NCI-H2196 (cell line): Measurements from ENCODE around the gene SYCN.

Experiments used
- DNase-seq: peaks from one replicate; lab custom pipeline; 2025; ENCODE audit not compliant: unreplicated experiment; lab: John Stamatoyannopoulos, UW

SYCN gene

GRCh38 chr19:39196320-39196719 is 7.7 kb downstream of the SYCN start:
- no peak for DNase-seq

DNA sequence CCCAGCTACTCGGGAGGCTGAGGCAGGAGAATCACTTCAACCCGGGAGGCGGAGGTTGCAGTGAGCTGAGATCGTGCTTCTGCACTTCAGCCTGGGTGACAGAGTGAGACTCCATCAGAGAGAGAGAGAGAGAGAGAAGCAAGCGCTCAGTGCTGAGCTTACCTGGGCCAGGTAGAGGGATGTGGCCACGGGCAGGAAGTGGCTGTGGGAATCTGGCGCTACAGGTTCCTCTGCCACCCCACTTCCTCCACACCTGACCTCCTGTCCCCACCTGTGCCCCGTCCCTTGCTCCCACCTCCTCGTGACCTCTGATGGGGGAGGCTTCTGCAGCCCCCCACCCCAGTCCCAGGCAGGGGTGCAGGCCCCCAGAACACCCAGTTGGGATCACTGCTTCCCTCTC is 8.3 kb downstream of the SYCN start:
- DNase-seq = no peak

DNA sequence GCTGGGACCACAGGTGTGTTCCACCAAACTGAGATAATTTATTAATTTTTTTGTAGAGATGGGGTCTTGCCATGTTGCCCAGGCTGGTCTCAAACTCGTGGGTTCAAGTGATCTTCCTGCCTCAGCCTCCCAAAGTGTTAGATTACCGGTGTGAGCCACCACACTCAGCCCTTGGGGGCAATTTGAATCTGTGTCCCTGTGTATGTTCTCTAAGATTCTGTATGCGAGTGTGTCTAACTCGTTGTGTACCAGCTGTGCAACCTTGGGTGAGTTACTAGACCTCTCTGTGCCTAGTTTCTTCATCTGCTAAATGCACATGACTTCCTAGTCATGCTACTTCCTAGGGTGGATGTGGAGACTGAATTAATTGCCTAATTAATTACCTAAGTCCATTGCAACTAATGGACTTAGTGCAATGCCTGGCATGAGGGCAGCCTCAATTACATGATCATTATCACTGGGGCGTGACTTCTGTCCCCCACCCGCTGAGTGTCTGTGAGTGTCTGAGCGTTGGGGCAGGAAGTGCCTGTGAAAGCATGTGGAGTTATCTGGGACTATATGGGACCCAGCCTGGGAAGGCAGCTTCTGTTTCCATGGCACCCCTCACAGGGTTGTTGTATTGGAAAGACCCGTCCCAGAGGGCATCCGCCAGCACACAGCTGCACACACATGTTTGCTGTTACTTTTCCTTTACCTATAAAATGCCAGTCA is 9.1 kb downstream of the SYCN start:
- DNase-seq = no peak

GRCh38 chr19:39193803-39194202 is 10.3 kb downstream of the SYCN start:
- no peak for DNase-seq

GRCh38 chr19:39192846-39193245 is 11.2 kb downstream of the SYCN start:
- DNase-seq = no peak

DNA sequence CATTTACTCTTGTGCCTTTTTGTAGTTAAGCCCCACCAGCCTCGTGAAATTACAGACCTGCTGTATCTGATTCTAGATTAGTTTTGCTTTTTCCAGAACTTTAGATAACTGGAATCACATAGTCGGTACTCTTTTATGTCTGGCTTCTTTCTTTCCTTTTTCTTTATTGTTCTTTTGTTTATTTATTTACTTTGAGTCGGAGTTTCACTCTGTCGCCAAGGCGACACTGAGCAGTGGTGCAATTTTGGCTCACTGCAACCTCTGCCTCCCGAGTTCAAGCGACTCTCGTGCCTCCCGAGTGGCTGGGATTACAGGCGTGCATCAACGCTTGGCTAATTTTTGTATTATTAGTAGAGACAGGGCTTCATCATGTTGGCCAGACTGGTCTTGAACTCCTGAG is 13.3 kb downstream of the SYCN start:
- no peak for DNase-seq

GRCh38 chr19:39188960-39189359 is 15.1 kb downstream of the SYCN start:
- DNase-seq = no peak

DNA sequence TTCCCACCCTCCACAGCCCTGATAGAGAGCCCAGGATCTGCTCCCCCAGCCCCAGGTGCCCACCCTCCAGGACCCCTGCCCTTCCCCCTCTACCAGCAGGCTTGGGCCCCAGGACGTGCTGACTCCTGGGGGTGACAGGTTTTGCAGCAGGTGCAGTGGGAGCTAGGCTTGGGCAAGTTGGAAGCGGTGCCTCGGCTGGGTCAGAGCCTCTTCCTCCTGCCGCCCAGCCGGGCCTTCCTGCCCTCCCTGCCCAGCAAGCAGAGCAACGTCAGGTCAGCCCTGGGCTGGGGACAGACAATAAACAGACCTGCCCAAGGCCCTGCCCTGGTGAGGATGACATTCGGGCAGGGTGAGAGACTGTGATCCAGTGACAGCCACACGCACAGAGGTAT is 16.5 kb downstream of the SYCN start:
- no peak for DNase-seq

DNA sequence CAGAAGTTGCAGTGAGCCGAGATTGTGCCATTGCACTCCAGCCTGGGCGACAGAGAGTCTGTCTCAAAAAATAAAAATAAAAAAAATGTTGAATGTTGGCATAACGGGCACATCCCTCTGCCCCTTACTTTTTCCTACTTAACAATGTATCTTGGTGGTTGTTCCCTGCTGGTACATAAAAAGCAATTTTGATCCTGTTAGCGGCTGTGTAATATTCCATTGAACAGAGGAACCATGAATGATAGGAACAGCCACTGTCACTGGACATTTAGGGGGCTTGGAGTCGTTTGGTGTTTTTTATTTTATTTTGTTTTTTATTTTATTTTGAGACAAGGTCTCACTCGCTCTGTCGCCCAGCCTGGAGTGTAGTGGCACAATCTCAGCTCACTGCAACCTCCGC is 17.7 kb downstream of the SYCN start:
- no peak for DNase-seq

GRCh38 chr19:39183104-39183503 is 21.0 kb downstream of the SYCN start:
- DNase-seq = no peak

- DNase-seq = no peak
These were observed 21.9 kb downstream of the SYCN start for GRCh38 chr19:39182174-39182505.

DNA sequence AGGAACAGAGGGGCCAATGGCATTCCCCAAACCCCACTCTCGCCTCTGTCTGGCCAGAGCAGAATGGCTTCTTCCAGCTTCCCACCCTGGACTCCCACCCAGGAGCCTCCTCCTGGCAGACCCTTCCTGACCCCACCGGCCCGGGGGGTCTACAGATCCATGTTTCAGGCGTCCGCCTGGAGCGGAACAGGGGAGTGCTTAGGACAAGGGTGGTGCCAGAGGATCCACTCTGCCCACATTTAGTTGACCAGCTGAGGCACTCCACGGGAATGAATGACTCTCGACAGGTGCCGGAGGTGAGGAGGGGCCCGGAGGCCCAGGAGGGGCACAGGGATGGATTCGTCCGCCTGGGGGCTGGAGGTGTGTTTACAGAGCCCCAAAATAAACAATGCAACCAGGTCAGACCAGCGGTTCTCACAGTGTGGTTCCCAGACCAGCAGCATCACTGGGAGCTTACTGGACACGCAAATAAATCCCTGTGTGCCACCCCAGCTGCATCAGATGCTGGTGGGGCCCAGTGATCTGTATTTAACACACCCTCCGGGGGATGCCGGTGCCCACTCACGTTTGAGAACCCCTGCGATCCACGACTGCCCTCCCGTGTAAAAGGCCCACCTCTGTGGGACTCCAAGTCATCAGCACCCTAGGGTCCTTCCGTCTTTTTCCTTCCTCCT is 22.4 kb downstream of the SYCN start:
- no peak for DNase-seq

DNA sequence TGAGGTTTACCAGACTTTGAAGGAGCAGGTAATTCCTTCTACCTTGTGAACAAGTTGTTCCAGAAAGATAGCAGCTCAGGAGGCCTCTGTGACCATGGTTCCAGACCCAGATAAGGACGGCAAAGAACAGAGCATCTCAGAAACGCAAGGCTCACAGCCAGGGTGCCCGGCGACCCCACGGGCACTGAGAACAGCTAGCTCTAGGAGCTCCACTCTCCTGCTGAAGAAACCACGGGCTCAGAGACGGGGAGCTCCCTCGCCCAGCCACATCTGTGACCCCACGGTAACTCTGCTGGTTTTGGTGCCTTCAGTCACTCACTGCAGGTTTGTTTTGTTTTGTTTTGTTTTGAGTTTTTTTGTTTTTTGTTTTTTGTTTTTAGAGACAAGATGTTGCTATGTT is 23.3 kb downstream of the SYCN start:
- DNase-seq = no peak

- no peak for DNase-seq
These were observed 24.3 kb downstream of the SYCN start for GRCh38 chr19:39179754-39180153.

DNA sequence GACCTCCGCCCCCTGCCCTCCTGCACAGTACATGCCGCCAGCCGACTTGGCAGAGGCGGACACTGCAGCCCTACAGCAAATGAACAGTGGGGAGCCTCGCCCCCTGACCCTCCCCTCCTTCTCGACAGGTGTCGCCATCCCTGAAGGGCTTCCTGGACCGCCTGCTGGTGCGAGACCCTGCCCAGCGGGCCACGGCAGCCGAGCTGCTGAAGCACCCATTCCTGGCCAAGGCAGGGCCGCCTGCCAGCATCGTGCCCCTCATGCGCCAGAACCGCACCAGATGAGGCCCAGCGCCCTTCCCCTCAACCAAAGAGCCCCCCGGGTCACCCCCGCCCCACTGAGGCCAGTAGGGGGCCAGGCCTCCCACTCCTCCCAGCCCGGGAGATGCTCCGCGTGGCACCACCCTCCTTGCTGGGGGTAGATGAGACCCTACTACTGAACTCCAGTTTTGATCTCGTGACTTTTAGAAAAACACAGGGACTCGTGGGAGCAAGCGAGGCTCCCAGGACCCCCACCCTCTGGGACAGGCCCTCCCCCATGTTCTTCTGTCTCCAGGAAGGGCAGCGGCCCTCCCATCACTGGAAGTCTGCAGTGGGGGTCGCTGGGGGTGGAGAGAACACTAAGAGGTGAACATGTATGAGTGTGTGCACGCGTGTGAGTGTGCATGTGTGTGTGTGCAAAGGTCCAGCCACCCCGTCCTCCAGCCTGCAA is 25.6 kb downstream of the SYCN start:
- DNase-seq = no peak

DNA sequence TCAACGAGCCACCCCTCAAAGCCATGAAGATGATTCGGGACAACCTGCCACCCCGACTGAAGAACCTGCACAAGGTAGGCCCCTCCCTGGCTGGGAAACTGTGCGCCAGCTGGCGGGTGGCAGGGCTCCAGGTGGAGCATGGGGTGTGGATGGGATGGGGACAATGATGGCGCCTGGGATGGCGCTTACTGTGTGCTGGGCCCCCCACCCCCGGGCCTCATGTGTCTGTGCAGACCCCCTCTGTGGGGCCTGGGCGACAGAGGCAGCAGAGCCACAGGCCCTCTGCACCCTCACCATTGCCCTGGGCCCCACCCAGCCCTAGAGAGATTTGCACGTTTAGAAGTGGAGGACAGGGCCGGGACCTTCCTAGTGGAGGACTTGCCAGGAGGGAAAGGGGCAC is 26.3 kb downstream of the SYCN start:
- no peak for DNase-seq

DNA sequence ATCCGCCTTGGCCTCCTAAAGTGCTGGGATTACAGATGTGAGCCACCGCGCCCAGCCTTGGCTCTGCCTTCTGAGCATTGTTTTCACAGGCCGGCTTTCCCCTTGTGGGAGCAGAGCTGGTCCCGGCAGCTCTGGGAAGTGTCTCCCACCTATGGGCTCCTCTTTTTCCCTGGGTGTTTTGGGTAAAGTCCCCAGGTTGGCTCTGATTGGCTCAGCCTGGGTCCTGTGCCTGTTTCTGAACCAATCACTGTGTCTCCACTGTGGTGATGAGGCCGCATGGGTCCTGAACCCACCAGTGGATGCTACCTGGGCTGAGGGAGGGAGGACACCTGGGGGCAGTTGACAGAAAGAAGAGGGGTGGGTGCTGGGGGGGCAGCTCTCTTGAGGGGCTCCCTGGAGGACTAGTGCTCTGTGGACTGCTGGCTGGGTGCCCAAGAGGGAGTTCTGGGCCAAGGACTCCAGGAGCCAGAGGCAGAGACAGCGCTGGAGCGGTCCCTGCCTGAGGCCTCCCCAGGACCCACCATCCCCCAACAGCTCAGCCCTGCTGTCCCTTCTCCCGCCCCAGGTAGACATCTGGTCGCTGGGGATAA is 26.9 kb downstream of the SYCN start:
- no peak for DNase-seq

GRCh38 chr19:39175564-39175963 is 28.5 kb downstream of the SYCN start:
- DNase-seq = no peak

GRCh38 chr19:39174558-39175544 is 29.2 kb downstream of the SYCN start:
- DNase-seq = no peak

DNA sequence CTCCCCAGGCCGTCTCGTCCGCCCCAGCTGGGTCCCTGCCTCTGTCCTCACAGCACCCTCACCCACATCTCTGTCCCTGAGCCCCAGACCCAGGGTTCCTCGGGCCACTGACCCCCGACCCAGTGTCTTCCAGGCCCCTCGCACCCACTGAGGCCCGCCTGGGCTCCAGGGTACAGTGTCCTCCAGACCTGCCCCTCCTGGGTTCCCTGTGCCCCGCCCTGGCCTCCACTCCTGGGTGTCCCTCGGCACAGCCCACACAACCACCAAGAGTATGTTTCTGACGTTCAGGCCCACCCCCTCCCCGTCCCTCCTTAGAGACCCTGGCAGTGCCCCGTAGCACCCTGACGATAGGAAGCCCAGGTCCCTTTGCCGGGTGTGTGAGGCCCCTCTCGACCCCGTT is 29.9 kb downstream of the SYCN start:
- DNase-seq = no peak

DNA sequence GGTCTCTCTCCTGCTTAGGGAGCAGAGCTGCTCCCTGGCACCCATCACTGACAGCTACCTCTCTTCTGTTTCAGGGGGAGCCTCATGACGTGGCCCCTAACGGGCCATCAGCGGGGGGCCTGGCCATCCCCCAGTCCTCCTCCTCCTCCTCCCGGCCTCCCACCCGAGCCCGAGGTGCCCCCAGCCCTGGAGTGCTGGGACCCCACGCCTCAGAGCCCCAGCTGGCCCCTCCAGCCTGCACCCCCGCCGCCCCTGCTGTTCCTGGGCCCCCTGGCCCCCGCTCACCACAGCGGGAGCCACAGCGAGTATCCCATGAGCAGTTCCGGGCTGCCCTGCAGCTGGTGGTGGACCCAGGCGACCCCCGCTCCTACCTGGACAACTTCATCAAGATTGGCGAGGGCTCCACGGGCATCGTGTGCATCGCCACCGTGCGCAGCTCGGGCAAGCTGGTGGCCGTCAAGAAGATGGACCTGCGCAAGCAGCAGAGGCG is 30.5 kb downstream of the SYCN start:
- no peak for DNase-seq
